ENCODE results near the gene HGFAC. TPM values are rescaled to one million over a fixed set of nuclear protein-coding genes. Genes with fewer than 3 reads are reported as not detected.

HGFAC gene
- total and polyA plus RNA-seq, 2 of the 13 experiments (the other 11 are each of a cell fraction or from before 2014, with no cell fraction given), result 8.5 to 63.6 TPM

DNA sequence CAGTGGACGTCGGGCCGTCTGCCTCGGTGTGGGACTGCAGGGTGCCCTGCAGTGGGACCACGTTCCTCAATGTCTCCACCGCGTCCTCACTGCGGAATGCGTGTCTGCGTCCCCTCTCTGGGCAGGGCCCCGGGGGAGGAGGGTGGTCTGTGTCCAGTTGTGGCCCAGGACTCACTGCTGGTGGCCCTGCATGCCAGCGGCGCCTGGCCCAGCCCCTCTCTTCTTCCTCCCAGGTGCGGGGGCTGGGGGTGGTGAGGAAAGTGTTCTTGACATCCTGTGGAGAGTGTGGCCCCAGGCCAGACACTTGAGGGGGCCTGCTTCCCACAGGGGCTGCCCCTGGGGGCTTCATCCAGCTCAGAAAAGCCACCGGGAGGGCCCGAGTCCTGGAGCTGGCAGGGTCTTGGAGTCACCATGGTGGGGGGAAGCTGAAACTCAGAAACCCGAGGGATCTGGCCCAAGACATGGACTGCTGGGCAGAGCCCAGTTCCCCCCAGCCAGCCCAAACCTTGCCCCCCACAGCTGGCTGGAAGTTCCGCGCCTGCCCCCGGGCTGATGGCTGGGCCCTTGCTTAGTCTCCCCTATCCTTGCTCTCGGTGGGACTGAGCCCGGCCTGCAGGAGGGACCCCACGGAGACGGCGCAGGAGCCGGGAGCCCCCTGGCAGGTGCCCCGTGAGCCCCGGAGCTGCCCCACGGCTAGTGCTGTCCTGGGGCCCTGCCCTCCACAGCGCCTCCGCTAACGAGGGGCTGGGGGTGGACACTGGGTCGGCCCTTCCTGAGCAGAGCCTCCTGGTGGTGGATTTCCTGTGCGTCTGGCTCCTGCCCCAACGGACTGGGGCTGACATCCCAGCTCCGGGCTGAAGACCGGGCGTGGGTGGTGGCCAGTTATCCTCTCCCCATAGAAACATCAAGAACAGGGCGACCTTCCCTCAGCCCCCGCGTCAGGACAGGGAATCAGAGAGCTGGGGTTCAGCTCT lies 24.2 kb downstream of the HGFAC start:
- Histone ChIP-seq H3K27ac (ENCODE audit: extremely low read length, insufficient read depth, low read length) (no peak overlapping the region), H3K79me2 (ENCODE audit: insufficient read depth, low read length) (no peaks in the 10 kb centered on the region), H3K27me3 (ENCODE audit: control insufficient read depth in 1 of 2, insufficient read depth in 2 of 2, low read length in 2 of 2) (peaks cover 27 to 69% of the 10 kb centered on the region in 2 experiments), H3K9ac (ENCODE audit: insufficient read depth, low read depth, low read length) (no peak overlapping the region), H4K20me1 (ENCODE audit: insufficient read depth, low read length) (no peaks in the 10 kb centered on the region), H3K4me3 (replicated peaks in 1 of 3; ENCODE audit: insufficient read depth in 1 of 3, low read depth in 2 of 3, low read length in 3 of 3) (no peak overlapping the region; a peak in 1 of 6 replicates), H3K4me1 (ENCODE audit: insufficient read depth, low read length) (peaks cover 36% of the 10 kb centered on the region), H2AFZ (ENCODE audit: low read length) (no peak overlapping the region), H3K9me3 (ENCODE audit: low read length) (no peaks in the 10 kb centered on the region), H3K36me3 (replicated peaks in 1 of 2; ENCODE audit: control insufficient read depth in 1 of 2, insufficient read depth in 2 of 2, low read length in 2 of 2) (no peaks in the 10 kb centered on the region), H3K4me2 (ENCODE audit: low read depth, low read length) (0 out of 2 replicates have a peak overlapping the region, but pooled peaks have one; percentile 10)
- peak; percentile 31 for DNase-seq (ENCODE audit: low spot score)
- CTCF ChIA-PET (ENCODE audit: low intra/inter-chr PET ratio, low total read pairs), result interaction anchor here (1.1 kb wide), 1 partner anchor 359 kb away, joined by 4 read pairs; no protein-coding TSS in a partner anchor
- 35% methylated on average over 10 of the region's 41 CpGs for WGBS (ENCODE audit: low lambda C conversion rate)
- FAIRE-seq, result no peak
- ATAC-seq, result peak; percentile 77
- POLR2A ChIA-PET, result no interaction called here
- in situ Hi-C loops (cut with HindIII; ENCODE audit: extremely low pct_ligation_motif_present, low pct_unique_long_range_greater_than_20kb) (no loop called here), intact Hi-C loops (cut with micrococcal nuclease; ENCODE audit: unreplicated experiment) (no loop called here)
- BruUV-seq (replicated peaks), result no TSS peak
- TF ChIP-seq U2AF2 (IDR thresholded peaks at IDR 0.05; ENCODE audit: low read depth, low read length) (no peak), CHD4 (IDR thresholded peaks at IDR 0.05; ENCODE audit: borderline replicate concordance, low read length) (no peak), ZNF605 (CRISPR knock-in tag; IDR thresholded peaks at IDR 0.05) (no peak), SATB2 (CRISPR knock-in tag; IDR thresholded peaks at IDR 0.05) (no peak), FOXA1 (IDR thresholded peaks at IDR 0.05) (no peak), FOXA1 (CRISPR knock-in tag; IDR thresholded peaks at IDR 0.05) (no peak), ZFP1 (CRISPR knock-in tag; IDR thresholded peaks at IDR 0.05) (no peak), ZNF264 (CRISPR knock-in tag; IDR thresholded peaks at IDR 0.05) (no peak), ZNF672 (CRISPR knock-in tag; IDR thresholded peaks at IDR 0.05) (no peak), ZNF75D (CRISPR knock-in tag; IDR thresholded peaks at IDR 0.05; ENCODE audit: borderline replicate concordance) (no peak), NR2F6 (IDR thresholded peaks at IDR 0.05) (no peak), NR2F6 (CRISPR knock-in tag; IDR thresholded peaks at IDR 0.05) (no peak), JDP2 (CRISPR knock-in tag; IDR thresholded peaks at IDR 0.05; ENCODE audit: borderline replicate concordance) (no peak), ZFX (CRISPR knock-in tag; IDR thresholded peaks at IDR 0.05; ENCODE audit: low read depth) (peak; percentile 23; the same call in 1 of the 2 replicates)
- TF ChIP-seq, protein P1, sequence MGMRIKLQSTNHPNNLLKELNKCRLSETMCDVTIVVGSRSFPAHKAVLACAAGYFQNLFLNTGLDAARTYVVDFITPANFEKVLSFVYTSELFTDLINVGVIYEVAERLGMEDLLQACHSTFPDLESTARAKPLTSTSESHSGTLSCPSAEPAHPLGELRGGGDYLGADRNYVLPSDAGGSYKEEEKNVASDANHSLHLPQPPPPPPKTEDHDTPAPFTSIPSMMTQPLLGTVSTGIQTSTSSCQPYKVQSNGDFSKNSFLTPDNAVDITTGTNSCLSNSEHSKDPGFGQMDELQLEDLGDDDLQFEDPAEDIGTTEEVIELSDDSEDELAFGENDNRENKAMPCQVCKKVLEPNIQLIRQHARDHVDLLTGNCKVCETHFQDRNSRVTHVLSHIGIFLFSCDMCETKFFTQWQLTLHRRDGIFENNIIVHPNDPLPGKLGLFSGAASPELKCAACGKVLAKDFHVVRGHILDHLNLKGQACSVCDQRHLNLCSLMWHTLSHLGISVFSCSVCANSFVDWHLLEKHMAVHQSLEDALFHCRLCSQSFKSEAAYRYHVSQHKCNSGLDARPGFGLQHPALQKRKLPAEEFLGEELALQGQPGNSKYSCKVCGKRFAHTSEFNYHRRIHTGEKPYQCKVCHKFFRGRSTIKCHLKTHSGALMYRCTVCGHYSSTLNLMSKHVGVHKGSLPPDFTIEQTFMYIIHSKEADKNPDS (CRISPR knock-in tag; IDR thresholded peaks at IDR 0.05), result no peak
- TF ChIP-seq, protein P2, sequence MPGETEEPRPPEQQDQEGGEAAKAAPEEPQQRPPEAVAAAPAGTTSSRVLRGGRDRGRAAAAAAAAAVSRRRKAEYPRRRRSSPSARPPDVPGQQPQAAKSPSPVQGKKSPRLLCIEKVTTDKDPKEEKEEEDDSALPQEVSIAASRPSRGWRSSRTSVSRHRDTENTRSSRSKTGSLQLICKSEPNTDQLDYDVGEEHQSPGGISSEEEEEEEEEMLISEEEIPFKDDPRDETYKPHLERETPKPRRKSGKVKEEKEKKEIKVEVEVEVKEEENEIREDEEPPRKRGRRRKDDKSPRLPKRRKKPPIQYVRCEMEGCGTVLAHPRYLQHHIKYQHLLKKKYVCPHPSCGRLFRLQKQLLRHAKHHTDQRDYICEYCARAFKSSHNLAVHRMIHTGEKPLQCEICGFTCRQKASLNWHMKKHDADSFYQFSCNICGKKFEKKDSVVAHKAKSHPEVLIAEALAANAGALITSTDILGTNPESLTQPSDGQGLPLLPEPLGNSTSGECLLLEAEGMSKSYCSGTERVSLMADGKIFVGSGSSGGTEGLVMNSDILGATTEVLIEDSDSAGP (CRISPR knock-in tag; IDR thresholded peaks at IDR 0.05; ENCODE audit: borderline replicate concordance), result 0 out of 2 replicates have a peak, but pooled peaks have one; percentile 18
- TF ChIP-seq, protein P3, sequence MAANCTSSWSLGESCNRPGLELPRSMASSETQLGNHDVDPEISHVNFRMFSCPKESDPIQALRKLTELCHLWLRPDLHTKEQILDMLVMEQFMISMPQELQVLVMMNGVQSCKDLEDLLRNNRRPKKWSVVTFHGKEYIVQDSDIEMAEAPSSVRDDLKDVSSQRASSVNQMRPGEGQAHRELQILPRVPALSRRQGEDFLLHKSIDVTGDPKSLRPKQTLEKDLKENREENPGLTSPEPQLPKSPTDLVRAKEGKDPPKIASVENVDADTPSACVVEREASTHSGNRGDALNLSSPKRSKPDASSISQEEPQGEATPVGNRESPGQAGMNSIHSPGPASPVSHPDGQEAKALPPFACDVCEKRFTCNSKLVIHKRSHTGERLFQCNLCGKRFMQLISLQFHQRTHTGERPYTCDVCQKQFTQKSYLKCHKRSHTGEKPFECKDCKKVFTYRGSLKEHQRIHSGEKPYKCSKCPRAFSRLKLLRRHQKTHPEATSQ (CRISPR knock-in tag; IDR thresholded peaks at IDR 0.05; ENCODE audit: borderline replicate concordance), result no peak

Data from HepG2 (cell line).